ENCODE measurements around the gene SELENOK.

Gene SELENOK

GRCh38 chr3:53856964-53857363 lies 34.7 kb downstream of the SELENOK start:
- TF ChIP-seq, protein P1, sequence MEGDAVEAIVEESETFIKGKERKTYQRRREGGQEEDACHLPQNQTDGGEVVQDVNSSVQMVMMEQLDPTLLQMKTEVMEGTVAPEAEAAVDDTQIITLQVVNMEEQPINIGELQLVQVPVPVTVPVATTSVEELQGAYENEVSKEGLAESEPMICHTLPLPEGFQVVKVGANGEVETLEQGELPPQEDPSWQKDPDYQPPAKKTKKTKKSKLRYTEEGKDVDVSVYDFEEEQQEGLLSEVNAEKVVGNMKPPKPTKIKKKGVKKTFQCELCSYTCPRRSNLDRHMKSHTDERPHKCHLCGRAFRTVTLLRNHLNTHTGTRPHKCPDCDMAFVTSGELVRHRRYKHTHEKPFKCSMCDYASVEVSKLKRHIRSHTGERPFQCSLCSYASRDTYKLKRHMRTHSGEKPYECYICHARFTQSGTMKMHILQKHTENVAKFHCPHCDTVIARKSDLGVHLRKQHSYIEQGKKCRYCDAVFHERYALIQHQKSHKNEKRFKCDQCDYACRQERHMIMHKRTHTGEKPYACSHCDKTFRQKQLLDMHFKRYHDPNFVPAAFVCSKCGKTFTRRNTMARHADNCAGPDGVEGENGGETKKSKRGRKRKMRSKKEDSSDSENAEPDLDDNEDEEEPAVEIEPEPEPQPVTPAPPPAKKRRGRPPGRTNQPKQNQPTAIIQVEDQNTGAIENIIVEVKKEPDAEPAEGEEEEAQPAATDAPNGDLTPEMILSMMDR (conservative IDR thresholded peaks at IDR 0.05; ENCODE audit: control insufficient read depth, insufficient read depth, low read depth, low read length) = no peak
- no peak overlapping the region for H3K4me3 ChIP-seq (ENCODE audit: control insufficient read depth, low read depth, low read length)
- no peak for DNase-seq (ENCODE audit: low read depth)

- peak; percentile 59 for DNase-seq (ENCODE audit: low read depth)
- TF ChIP-seq, protein P1 (conservative IDR thresholded peaks at IDR 0.05; ENCODE audit: control insufficient read depth, insufficient read depth, low read depth, low read length) = no peak
- H3K4me3 ChIP-seq (ENCODE audit: control insufficient read depth, low read depth, low read length) = no peak overlapping the region
These were observed 40.8 kb downstream of the SELENOK start for GRCh38 chr3:53850895-53851294.

DNA sequence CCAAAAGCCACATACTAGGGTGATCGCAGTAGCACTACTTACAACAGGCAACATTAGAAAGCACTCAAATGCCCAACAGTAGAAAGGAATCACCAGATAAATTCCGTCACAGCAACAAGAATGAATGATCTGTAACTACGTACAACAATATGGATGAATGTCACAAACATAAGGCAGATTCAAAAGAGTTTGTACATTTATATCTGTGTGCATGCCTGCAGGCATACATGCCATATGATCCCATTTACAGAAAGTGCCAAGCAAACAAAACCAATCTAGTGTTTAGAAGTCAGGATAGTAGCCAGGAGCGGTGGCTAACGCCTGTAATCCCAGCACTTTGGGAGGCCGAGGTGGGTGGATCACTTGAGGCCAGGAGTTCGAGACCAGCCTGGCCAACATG lies 41.7 kb downstream of the SELENOK start:
- TF ChIP-seq, protein P1 (conservative IDR thresholded peaks at IDR 0.05; ENCODE audit: control insufficient read depth, insufficient read depth, low read depth, low read length) = no peak
- DNase-seq (ENCODE audit: low read depth) = no peak
- H3K4me3 ChIP-seq (ENCODE audit: control insufficient read depth, low read depth, low read length) = no peak overlapping the region

GRCh38 chr3:53846851-53847155 lies 44.9 kb downstream of the SELENOK start:
- no peak overlapping the region for H3K4me3 ChIP-seq (ENCODE audit: control insufficient read depth, low read depth, low read length)
- DNase-seq (ENCODE audit: low read depth) = no peak
- TF ChIP-seq, protein P1 (conservative IDR thresholded peaks at IDR 0.05; ENCODE audit: control insufficient read depth, insufficient read depth, low read depth, low read length) = no peak

DNA sequence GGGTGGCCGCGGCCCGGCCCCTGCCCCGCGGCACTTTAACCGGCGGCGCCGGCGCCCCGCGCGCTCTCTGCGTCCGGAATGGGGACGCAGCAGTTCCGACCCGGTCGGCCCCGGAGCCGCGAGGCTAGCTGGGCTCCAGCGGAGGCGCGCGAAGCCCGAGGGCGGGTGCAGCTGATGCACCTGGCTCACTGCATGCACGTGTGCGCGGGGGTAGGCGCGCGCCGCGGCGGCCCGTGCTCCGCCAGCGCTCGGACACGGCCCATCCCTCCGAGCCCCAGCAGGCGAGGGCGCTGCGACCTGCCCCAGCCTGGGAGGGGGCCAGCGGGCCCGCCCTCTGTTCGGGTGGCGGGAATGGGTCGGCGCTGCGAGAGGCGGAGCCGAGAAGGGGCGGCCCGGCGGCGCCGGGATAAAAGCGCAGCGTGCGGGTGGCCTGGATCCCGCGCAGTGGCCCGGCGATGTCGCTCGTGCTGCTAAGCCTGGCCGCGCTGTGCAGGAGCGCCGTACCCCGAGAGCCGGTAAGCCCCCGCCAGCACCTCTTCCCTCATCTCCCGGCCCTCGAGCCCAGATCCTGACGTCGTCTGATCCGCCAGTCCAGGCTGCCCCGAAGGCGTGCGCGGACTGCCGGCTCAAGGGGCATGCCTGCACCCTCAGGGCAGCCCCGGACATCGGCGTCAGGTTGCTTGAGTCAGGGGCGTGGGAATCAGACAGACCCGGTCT lies 45.4 kb downstream of the SELENOK start, which contains the start of the genes CHDH and IL17RB:
Gene CHDH (minus strand): TSS at position 286 of the 717 bp plus-strand sequence. CDS start 22,411 bp downstream, outside the sequence.
Gene IL17RB (plus strand): TSS at position 435 of the 717 bp plus-strand sequence. CDS start 21 bp downstream, at position 456.
- H3K4me3 ChIP-seq (ENCODE audit: control insufficient read depth, low read depth, low read length) = peak within 1 kb of the TSS; percentile 29
- TF ChIP-seq, protein P1 (conservative IDR thresholded peaks at IDR 0.05; ENCODE audit: control insufficient read depth, insufficient read depth, low read depth, low read length) = no peak
- no peak for DNase-seq (ENCODE audit: low read depth)

DNA sequence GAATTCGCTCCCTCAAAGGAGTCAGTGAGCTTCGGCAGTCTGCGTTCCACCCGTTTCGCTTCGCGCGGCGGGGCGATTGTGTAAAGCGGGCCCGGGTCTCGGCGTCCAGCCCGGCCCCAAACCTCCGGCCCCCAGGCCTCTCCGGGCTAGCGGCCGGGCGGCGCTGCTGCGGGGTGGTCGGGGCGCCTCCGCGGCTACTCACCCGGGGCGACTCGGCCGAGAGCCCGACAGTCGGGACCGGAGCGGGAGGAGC lies 45.9 kb downstream of the SELENOK start:
- peak overlapping the region; percentile 29 for H3K4me3 ChIP-seq (ENCODE audit: control insufficient read depth, low read depth, low read length)
- no peak for DNase-seq (ENCODE audit: low read depth)
- TF ChIP-seq, protein P1 (conservative IDR thresholded peaks at IDR 0.05; ENCODE audit: control insufficient read depth, insufficient read depth, low read depth, low read length) = no peak

All from fibroblast of mammary gland (primary cell).